Muscle layer of colon (tissue), 2 donors: ENCODE measurements around the gene LDB2.

Experiments
- H3K27ac ChIP-seq: one replicate; pipeline ENCODE4 v1.7.0; 2013; ENCODE audit warnings: low read depth, mild to moderate bottlenecking, low read length, moderate library complexity
- H3K27me3 ChIP-seq, 2 donors: one replicate each; pipeline ENCODE4 v1.7.0; 2013; ENCODE audit warnings: low read length in 2 of 2, mild to moderate bottlenecking in 2 of 2; ENCODE audit not compliant: insufficient read depth in 2 of 2, control insufficient read depth in 1 of 2
- H3K36me3 ChIP-seq: one replicate; pipeline ENCODE4 v1.7.0; 2013; ENCODE audit warnings: mild to moderate bottlenecking, low read length; ENCODE audit not compliant: insufficient read depth
- H3K4me1 ChIP-seq: one replicate; pipeline ENCODE4 v1.7.0; 2013; ENCODE audit warnings: mild to moderate bottlenecking, low read length; ENCODE audit not compliant: insufficient read depth
- H3K4me3 ChIP-seq, 2 donors: one replicate each; pipeline ENCODE4 v1.7.0; 2013; ENCODE audit warnings: low read length in 2 of 2, low read depth in 1 of 2, mild to moderate bottlenecking in 1 of 2, moderate library complexity in 1 of 2
- H3K9ac ChIP-seq: one replicate; pipeline ENCODE4 v1.7.0; 2013; ENCODE audit warnings: low read length
- H3K9me3 ChIP-seq: one replicate; pipeline ENCODE4 v1.7.0; 2013; ENCODE audit warnings: mild to moderate bottlenecking, low read length
- donor health status: abdominal sarcoma.
- donor health status: Adenocarcinoma of cecum.

Gene LDB2

GRCh38 chr4:16881151-16881884 lies 17.1 kb downstream of the LDB2 start:
- no peaks in the 10 kb centered on the region for H3K4me1 ChIP-seq
- H3K27me3 ChIP-seq, result no peaks in the 10 kb centered on the region
- no peak overlapping the region for H3K4me3 ChIP-seq
- no peaks in the 10 kb centered on the region for H3K36me3 ChIP-seq
- no peaks in the 10 kb centered on the region for H3K9me3 ChIP-seq
- H3K27ac ChIP-seq, result no peak overlapping the region
- no peak overlapping the region for H3K9ac ChIP-seq

- Histone ChIP-seq H3K27ac (no peak overlapping the region), H3K9me3 (no peaks in the 10 kb centered on the region), H3K4me3 (no peak overlapping the region), H3K4me1 (no peaks in the 10 kb centered on the region), H3K27me3 (no peaks in the 10 kb centered on the region), H3K36me3 (no peaks in the 10 kb centered on the region), H3K9ac (no peak overlapping the region)
Measured at GRCh38 chr4:16875487-16875886, 23.0 kb downstream of the LDB2 start.

GRCh38 chr4:16869594-16870245 lies 28.7 kb downstream of the LDB2 start:
- Histone ChIP-seq H3K36me3 (no peaks in the 10 kb centered on the region), H3K4me1 (no peaks in the 10 kb centered on the region), H3K27ac (no peak overlapping the region), H3K4me3 (no peak overlapping the region), H3K9me3 (no peaks in the 10 kb centered on the region), H3K27me3 (no peaks in the 10 kb centered on the region), H3K9ac (no peak overlapping the region)

- Histone ChIP-seq H3K4me1 (no peaks in the 10 kb centered on the region), H3K27me3 (no peaks in the 10 kb centered on the region), H3K36me3 (no peaks in the 10 kb centered on the region), H3K9me3 (no peaks in the 10 kb centered on the region), H3K27ac (no peak overlapping the region), H3K9ac (no peak overlapping the region), H3K4me3 (no peak overlapping the region)
Measured at GRCh38 chr4:16868674-16869073, 29.8 kb downstream of the LDB2 start.

GRCh38 chr4:16867827-16868226 lies 30.6 kb downstream of the LDB2 start:
- no peaks in the 10 kb centered on the region for H3K36me3 ChIP-seq
- H3K27ac ChIP-seq, result no peak overlapping the region
- no peaks in the 10 kb centered on the region for H3K27me3 ChIP-seq
- no peaks in the 10 kb centered on the region for H3K9me3 ChIP-seq
- H3K4me1 ChIP-seq, result no peaks in the 10 kb centered on the region
- H3K9ac ChIP-seq, result no peak overlapping the region
- no peak overlapping the region for H3K4me3 ChIP-seq

GRCh38 chr4:16866974-16867373 lies 31.5 kb downstream of the LDB2 start:
- no peaks in the 10 kb centered on the region for H3K4me1 ChIP-seq
- no peak overlapping the region for H3K4me3 ChIP-seq
- H3K9ac ChIP-seq, result no peak overlapping the region
- no peak overlapping the region for H3K27ac ChIP-seq
- no peaks in the 10 kb centered on the region for H3K36me3 ChIP-seq
- no peaks in the 10 kb centered on the region for H3K9me3 ChIP-seq
- no peaks in the 10 kb centered on the region for H3K27me3 ChIP-seq

- H3K9me3 ChIP-seq, result no peaks in the 10 kb centered on the region
- H3K9ac ChIP-seq, result no peak overlapping the region
- H3K4me1 ChIP-seq, result no peaks in the 10 kb centered on the region
- H3K27ac ChIP-seq, result no peak overlapping the region
- H3K27me3 ChIP-seq, result no peaks in the 10 kb centered on the region
- H3K36me3 ChIP-seq, result no peaks in the 10 kb centered on the region
- no peak overlapping the region for H3K4me3 ChIP-seq
Measured at GRCh38 chr4:16865897-16866283, 32.6 kb downstream of the LDB2 start.

GRCh38 chr4:16865209-16865896 lies 33.1 kb downstream of the LDB2 start:
- no peaks in the 10 kb centered on the region for H3K27me3 ChIP-seq
- H3K4me1 ChIP-seq, result no peaks in the 10 kb centered on the region
- no peak overlapping the region for H3K27ac ChIP-seq

GRCh38 chr4:16864199-16864598 lies 34.2 kb downstream of the LDB2 start:
- Histone ChIP-seq H3K9me3 (no peaks in the 10 kb centered on the region), H3K27me3 (no peaks in the 10 kb centered on the region), H3K9ac (no peak overlapping the region), H3K27ac (no peak overlapping the region), H3K4me1 (no peaks in the 10 kb centered on the region), H3K36me3 (no peaks in the 10 kb centered on the region), H3K4me3 (no peak overlapping the region)

More at GRCh38 chr4:16865209-16865896, 33.1 kb downstream of the LDB2 start:
- H3K9me3 ChIP-seq, result no peaks in the 10 kb centered on the region
- H3K9ac ChIP-seq, result no peak overlapping the region
- no peaks in the 10 kb centered on the region for H3K36me3 ChIP-seq
- no peak overlapping the region for H3K4me3 ChIP-seq

- Histone ChIP-seq H3K9me3 (no peaks in the 10 kb centered on the region), H3K36me3 (no peaks in the 10 kb centered on the region), H3K4me1 (no peaks in the 10 kb centered on the region), H3K27me3 (no peaks in the 10 kb centered on the region), H3K4me3 (no peak overlapping the region), H3K9ac (no peak overlapping the region), H3K27ac (no peak overlapping the region)
Measured at GRCh38 chr4:16862697-16863096, 35.7 kb downstream of the LDB2 start.

- Histone ChIP-seq H3K9me3 (no peaks in the 10 kb centered on the region), H3K4me1 (no peaks in the 10 kb centered on the region), H3K4me3 (no peak overlapping the region), H3K27ac (no peak overlapping the region), H3K9ac (no peak overlapping the region), H3K27me3 (no peaks in the 10 kb centered on the region), H3K36me3 (no peaks in the 10 kb centered on the region)
Measured at GRCh38 chr4:16860516-16860915, 37.9 kb downstream of the LDB2 start.
